GM19372 (cell line): ENCODE data around the gene CCR9.
A peak's percentile ranks its signal among the peaks of the same experiment; 100 is the strongest.
"Not testable (repeated sequence)": the region's sequence is repeated elsewhere in the genome, so short reads cannot be mapped to it uniquely, and the experiment has no call there.

ENCODE experiments used
- ATAC-seq: cut with Tn5 transposase; IDR thresholded peaks from one replicate; pipeline ENCODE4 v1.9.1; 2021; ENCODE audit warnings: mild to moderate bottlenecking, low read depth, moderate library complexity; ENCODE audit not compliant: unreplicated experiment

Gene CCR9

GRCh38 chr3:45885979-45886705 lies at the start of gene CCR9:
TSS of gene CCR9 (plus strand) at chr3:45886543. CDS start at chr3:45894934, 8,391 bp downstream.
- no peak for ATAC-seq

GRCh38 chr3:45838466-45838865 lies 47.9 kb upstream of the CCR9 start:
- no peak for ATAC-seq

GRCh38 chr3:45841420-45841756 lies 45.0 kb upstream of the CCR9 start:
- ATAC-seq, result no peak

- ATAC-seq, result peak; percentile 99
These were observed 44.4 kb upstream of the CCR9 start, which contains the start of gene LZTFL1 for GRCh38 chr3:45841757-45842491. TSS of gene LZTFL1 (minus strand) at chr3:45842119. CDS start at chr3:45841991, 128 bp downstream.

- ATAC-seq, result no peak
These were observed 43.3 kb upstream of the CCR9 start for GRCh38 chr3:45842851-45843625.

- ATAC-seq, result no peak
These were observed 41.7 kb upstream of the CCR9 start for GRCh38 chr3:45844616-45845015.

- no peak for ATAC-seq
These were observed 38.0 kb upstream of the CCR9 start for GRCh38 chr3:45848392-45848791.

GRCh38 chr3:45852828-45853227 lies 33.5 kb upstream of the CCR9 start:
- no peak for ATAC-seq

GRCh38 chr3:45856323-45856722 lies 30.0 kb upstream of the CCR9 start:
- not testable (repeated sequence) for ATAC-seq

GRCh38 chr3:45857024-45857423 lies 29.3 kb upstream of the CCR9 start:
- not testable (repeated sequence) for ATAC-seq

GRCh38 chr3:45858809-45859543 lies 27.4 kb upstream of the CCR9 start:
- no peak for ATAC-seq

GRCh38 chr3:45860481-45860880 lies 25.9 kb upstream of the CCR9 start:
- ATAC-seq, result no peak

- peak; percentile 43 for ATAC-seq
These were observed 25.2 kb upstream of the CCR9 start for GRCh38 chr3:45861043-45861719.

- ATAC-seq, result peak; percentile 62
These were observed 21.4 kb upstream of the CCR9 start for GRCh38 chr3:45864760-45865519.

- no peak for ATAC-seq
These were observed 20.8 kb upstream of the CCR9 start for GRCh38 chr3:45865563-45865962.

GRCh38 chr3:45868213-45868612 lies 18.1 kb upstream of the CCR9 start:
- ATAC-seq, result no peak

GRCh38 chr3:45868650-45869049 lies 17.7 kb upstream of the CCR9 start:
- no peak for ATAC-seq

- no peak for ATAC-seq
These were observed 16.7 kb upstream of the CCR9 start for GRCh38 chr3:45869638-45870037.

GRCh38 chr3:45870099-45870498 lies 16.2 kb upstream of the CCR9 start:
- no peak for ATAC-seq
